Body of pancreas (tissue), 4 donors: ENCODE results near the gene ADTRP. TPM values are rescaled to one million over a fixed set of nuclear protein-coding genes. Genes with fewer than 3 reads are reported as not detected.
"Not testable (repeated sequence)": the region's sequence is repeated elsewhere in the genome, so short reads cannot be mapped to it uniquely, and the experiment has no call there.

Source experiments
- ATAC-seq: fragments of 150-250 bp; one replicate; pipeline ENCODE4 v1.9.1; 2016
- DNase-seq, 4 donors: peaks; one replicate each; pipeline ENCODE4 v3.0.0-alpha.2; 2019
- H3K27ac ChIP-seq, 4 donors: fragments of 200-600 bp; sonication (generic); 1 replicate in 3 of 4; 2 replicates in 1 of 4; pipeline versions ENCODE4 v1.5.1 to v1.6.1; 2016 to 2019; ENCODE audit warnings: mild to moderate bottlenecking in 1 of 4, mixed read lengths in 1 of 4, moderate library complexity in 1 of 4
- H3K27me3 ChIP-seq, 2 donors: fragments of 200-600 bp; sonication (generic); one replicate each; pipeline ENCODE4 v1.6.0; 2016; ENCODE audit warnings: mild to moderate bottlenecking in 1 of 2
- H3K36me3 ChIP-seq, 2 donors: fragments of 200-600 bp; sonication (generic); replicated peaks in 1 of 2; 2 replicates each; pipeline ENCODE4 v1.5.1; 2016; ENCODE audit warnings: low read depth in 2 of 2; ENCODE audit not compliant: insufficient read depth in 1 of 2
- H3K4me1 ChIP-seq: fragments of 200-600 bp; sonication (generic); one replicate; pipeline ENCODE4 v1.6.0; 2016
- H3K4me3 ChIP-seq, 2 donors: fragments of 200-600 bp; sonication (generic); 1 replicate in 1 of 2; 2 replicates in 1 of 2; pipeline ENCODE4 v1.5.1; 2016 to 2019
- H3K9me3 ChIP-seq, 3 donors: fragments of 200-600 bp; sonication (generic); 1 replicate in 2 of 3; 2 replicates in 1 of 3; pipeline ENCODE4 v1.5.1; 2016
- CTCF ChIP-seq, 7 experiments: fragments of 450-650 bp in 4 of 7; fragments of 200-600 bp in 3 of 7; sonication (generic) in 3 of 7; IDR thresholded peaks; one replicate each; pipeline ENCODE4 v1.5.1; 2016 to 2019; ENCODE audit warnings: antibody characterized with exemption in 7 of 7
- POLR2A ChIP-seq, 3 donors: fragments of 450-650 bp; IDR thresholded peaks; one replicate each; pipeline ENCODE4 v1.6.1; 2016; ENCODE audit warnings: antibody characterized with exemption in 3 of 3, mild to moderate bottlenecking in 2 of 3
- WGBS, 2 donors: methylation state at CpG; one replicate each; pipeline ENCODE4 v1.1.5; 2017; 5-methylcytosine and 5-hydroxymethylcytosine counted together
- intact Hi-C: fragments of 100-400 bp; cut with DNase I; formaldehyde crosslinking; loops from one replicate; pipeline ENCODE4 v1.15.1; 2023
- total RNA-seq, 2 donors: library from RNA; depleted of rRNA; stranded (reverse); fragments of >200 nt; gene quantifications; one replicate each; pipeline ENCODE4 v1.1.0, GENCODE V29; 2016

ADTRP gene
- total RNA-seq, 2 donors from 2014 or later: not detected

- ATAC-seq (no peak), DNase-seq (no peak)
- H3K4me1 ChIP-seq: peaks cover 11% of the 10 kb centered on the region
- no peaks in the 10 kb centered on the region for H3K27me3 ChIP-seq
- H3K4me3 ChIP-seq: no peak overlapping the region
- 91 to 93% methylated on average over 13 of the region's 13 CpGs for WGBS, 2 donors
- H3K27ac ChIP-seq: no peak overlapping the region
- intact Hi-C loops: no loop called here
- TF ChIP-seq CTCF (IDR thresholded peaks at IDR 0.05) (no peak), POLR2A (IDR thresholded peaks at IDR 0.05) (no peak)
- no peaks in the 10 kb centered on the region for H3K9me3 ChIP-seq
- H3K36me3 ChIP-seq: no peaks in the 10 kb centered on the region
Measured at GRCh38 chr6:11805259-11806053, 26.9 kb upstream of the ADTRP start.

- TF ChIP-seq POLR2A (IDR thresholded peaks at IDR 0.05): no peak
- intact Hi-C loops: no loop called here
- WGBS, 2 donors: 68 to 81% methylated on average over 3 of the region's 3 CpGs
- Histone ChIP-seq H3K36me3 (no peaks in the 10 kb centered on the region), H3K27ac (no peak overlapping the region), H3K27me3 (no peaks in the 10 kb centered on the region), H3K9me3 (no peaks in the 10 kb centered on the region), H3K4me1 (peaks cover 3% of the 10 kb centered on the region), H3K4me3 (no peak overlapping the region)
- DNase-seq (no peak), ATAC-seq (no peak)
Measured at GRCh38 chr6:11804701-11805100, 26.1 kb upstream of the ADTRP start.

GRCh38 chr6:11804135-11804534 is 25.5 kb upstream of the ADTRP start:
- ATAC-seq (no peak), DNase-seq (no peak)
- intact Hi-C loops: no loop called here
- no peak for TF ChIP-seq CTCF (IDR thresholded peaks at IDR 0.05)
- TF ChIP-seq POLR2A (IDR thresholded peaks at IDR 0.05): no peak
- H3K27ac ChIP-seq: no peak overlapping the region
- no peaks in the 10 kb centered on the region for H3K9me3 ChIP-seq
- H3K27me3 ChIP-seq: no peaks in the 10 kb centered on the region
- WGBS, 2 donors: 79 to 91% methylated on average over 6 of the region's 6 CpGs
- H3K4me3 ChIP-seq: no peak overlapping the region
- no peaks in the 10 kb centered on the region for H3K36me3 ChIP-seq
- no peaks in the 10 kb centered on the region for H3K4me1 ChIP-seq

GRCh38 chr6:11803591-11803971 is 25.0 kb upstream of the ADTRP start:
- no peak overlapping the region for H3K4me3 ChIP-seq
- no peak overlapping the region for H3K27ac ChIP-seq
- no peaks in the 10 kb centered on the region for H3K27me3 ChIP-seq
- no peaks in the 10 kb centered on the region for H3K4me1 ChIP-seq
- ATAC-seq (no peak), DNase-seq (no peak)
- intact Hi-C loops: no loop called here
- H3K36me3 ChIP-seq: no peaks in the 10 kb centered on the region
- no peaks in the 10 kb centered on the region for H3K9me3 ChIP-seq
- TF ChIP-seq POLR2A (IDR thresholded peaks at IDR 0.05) (no peak), CTCF (IDR thresholded peaks at IDR 0.05) (no peak)
- WGBS, 2 donors: 59 to 73% methylated on average over 2 of the region's 2 CpGs

- ATAC-seq (no peak), DNase-seq (no peak)
- no peak for TF ChIP-seq CTCF (IDR thresholded peaks at IDR 0.05)
- no peak for TF ChIP-seq POLR2A (IDR thresholded peaks at IDR 0.05)
- WGBS, 2 donors: 79 to 84% methylated on average over 6 of the region's 6 CpGs
- Histone ChIP-seq H3K36me3 (no peaks in the 10 kb centered on the region), H3K9me3 (no peaks in the 10 kb centered on the region), H3K27ac (no peak overlapping the region), H3K4me3 (no peak overlapping the region), H3K4me1 (no peaks in the 10 kb centered on the region), H3K27me3 (no peaks in the 10 kb centered on the region)
- intact Hi-C loops: no loop called here
Measured at GRCh38 chr6:11802886-11803590, 24.4 kb upstream of the ADTRP start.

GRCh38 chr6:11800531-11800930 is 21.9 kb upstream of the ADTRP start:
- ATAC-seq, DNase-seq, H3K4me3 ChIP-seq, H3K4me1 ChIP-seq, H3K27me3 ChIP-seq, intact Hi-C loops, H3K27ac ChIP-seq, H3K36me3 ChIP-seq, H3K9me3 ChIP-seq: not testable (repeated sequence)
- 89 to 94% methylated on average over 1 of the region's 1 CpG for WGBS, 2 donors
